ENCODE measurements around the gene ZSCAN29.

ZSCAN29 gene

DNA sequence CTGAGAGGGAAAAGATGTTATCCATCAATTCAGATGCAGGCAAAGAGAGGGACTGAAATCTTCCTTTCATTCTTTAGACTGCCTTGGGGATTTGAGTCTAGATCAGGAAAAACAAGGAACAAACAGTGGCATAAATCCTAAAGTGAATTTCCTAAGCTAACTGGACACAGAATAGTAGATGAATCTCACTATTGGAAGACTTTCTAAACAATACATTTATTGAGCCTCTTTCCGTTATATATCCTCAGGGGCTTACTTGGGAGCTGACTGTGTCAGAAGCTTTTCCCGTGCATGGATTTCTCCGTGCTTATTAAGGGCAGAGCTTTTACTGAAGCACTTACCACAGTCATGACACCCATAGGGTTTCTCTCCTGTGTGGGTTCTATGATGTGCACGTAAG, 10.0 kb downstream of the ZSCAN29 start:
- intact Hi-C loops (cut with DNase I), result no loop called here
- no peak for DNase-seq

GRCh38 chr15:43352693-43353382, 18.0 kb downstream of the ZSCAN29 start:
- intact Hi-C loops (cut with DNase I), result no loop called here
- no peak for DNase-seq

DNA sequence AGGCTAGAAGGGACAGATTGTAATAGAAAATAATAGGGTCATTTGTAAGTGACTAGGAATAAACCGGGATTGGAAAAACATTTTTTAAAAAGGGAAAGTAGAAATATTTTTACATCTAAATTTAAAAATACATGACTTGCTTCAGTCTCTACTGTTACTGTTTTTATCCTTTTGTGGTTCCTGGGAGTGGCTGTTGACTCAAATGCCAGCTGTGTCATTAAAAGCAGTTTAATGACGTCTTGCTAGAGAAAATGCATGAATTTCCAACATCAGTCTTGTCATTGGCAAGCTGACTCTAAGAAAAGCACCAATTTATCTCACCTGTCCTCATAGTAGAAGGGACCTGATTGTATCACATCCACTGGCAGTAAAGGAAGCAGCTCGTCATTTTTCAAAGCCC, 23.7 kb downstream of the ZSCAN29 start:
- no peak for DNase-seq
- intact Hi-C loops (cut with DNase I), result no loop called here

GRCh38 chr15:43346305-43346704, 24.5 kb downstream of the ZSCAN29 start:
- intact Hi-C loops (cut with DNase I), result no loop called here
- peak in 29 of 42 donors; percentile 5 to 61 (median 32) for DNase-seq

DNA sequence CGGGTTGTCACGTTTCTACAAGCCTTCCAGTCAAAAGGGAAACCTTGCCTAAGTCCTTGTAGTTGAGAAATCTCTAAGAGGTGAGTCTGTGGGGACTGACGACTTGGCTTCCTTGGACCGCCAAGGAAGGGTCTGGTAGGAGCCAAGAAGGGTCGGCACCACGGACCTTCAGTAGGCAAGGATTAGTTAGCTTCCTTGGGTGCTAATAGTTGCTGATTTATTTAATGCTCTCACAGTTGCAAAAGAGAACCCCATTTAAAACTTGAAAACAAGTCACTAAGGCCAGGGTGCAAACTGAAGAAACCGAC, 40.1 kb downstream of the ZSCAN29 start:
- no peak for DNase-seq
- intact Hi-C loops (cut with DNase I), result no loop called here

- DNase-seq, result peak; percentile 86 to 97 (median 94)
- intact Hi-C loops (cut with DNase I), result no loop called here
Measured at GRCh38 chr15:43329960-43330779, 40.7 kb downstream of the ZSCAN29 start, which contains the start of gene LCMT2. Gene LCMT2 (minus strand): TSS chr15:43330573. CDS start chr15:43330489, 84 bp downstream.

- intact Hi-C loops (cut with DNase I), result no loop called here
- DNase-seq, result peak in 28 of 42 donors; percentile 9 to 65 (median 31)
Measured at GRCh38 chr15:43329217-43329959, 41.5 kb downstream of the ZSCAN29 start.

- DNase-seq, result no peak
- intact Hi-C loops (cut with DNase I), result no loop called here
Measured at GRCh38 chr15:43325039-43325684, 45.7 kb downstream of the ZSCAN29 start.

GRCh38 chr15:43318990-43319771, 51.7 kb downstream of the ZSCAN29 start:
- DNase-seq, result no peak
- intact Hi-C loops (cut with DNase I), result no loop called here

- DNase-seq, result no peak
- intact Hi-C loops (cut with DNase I), result no loop called here
Measured at GRCh38 chr15:43317566-43318184, 53.2 kb downstream of the ZSCAN29 start.

DNA sequence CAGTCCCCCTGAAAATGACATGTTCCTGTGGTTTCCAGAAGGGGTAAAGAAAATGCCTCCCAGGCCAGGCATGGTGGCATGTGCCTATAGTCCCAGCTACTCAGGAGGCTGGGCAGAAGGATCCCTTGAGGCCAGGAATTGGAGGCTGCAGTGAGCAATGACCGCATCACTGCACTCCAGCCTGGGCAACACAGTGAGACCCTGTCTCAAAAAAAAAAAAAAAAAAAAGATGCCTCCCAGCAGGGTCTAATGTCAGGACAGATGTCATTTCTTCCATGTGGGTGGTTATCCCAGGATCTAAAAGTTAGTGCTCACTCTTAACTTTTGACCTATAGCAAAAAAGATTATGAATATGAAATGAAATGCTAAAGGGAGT, 53.9 kb downstream of the ZSCAN29 start:
- DNase-seq, result no peak
- intact Hi-C loops (cut with DNase I), result no loop called here

GRCh38 chr15:43316016-43316970, 54.5 kb downstream of the ZSCAN29 start:
- intact Hi-C loops (cut with DNase I), result no loop called here
- no peak for DNase-seq

DNA sequence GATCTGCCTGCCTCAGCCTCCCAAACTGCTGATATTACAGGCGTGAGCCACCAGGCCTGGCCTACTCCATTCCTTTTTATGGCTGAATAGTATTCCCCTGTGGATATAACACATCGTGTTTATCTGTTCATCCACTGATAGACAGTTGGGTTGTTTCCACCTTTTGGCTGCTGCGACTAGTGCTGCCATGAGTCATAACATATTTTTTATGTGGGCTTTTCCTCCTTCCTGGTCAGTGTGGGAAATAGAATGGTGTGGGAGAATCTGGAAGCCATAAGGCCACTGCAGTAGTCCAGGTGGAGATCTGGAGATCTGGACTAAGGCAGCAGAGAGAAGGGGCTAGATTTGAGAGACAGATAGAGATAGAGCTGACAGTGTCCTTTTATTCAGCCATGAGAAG, 56.7 kb downstream of the ZSCAN29 start:
- intact Hi-C loops (cut with DNase I), result no loop called here
- DNase-seq, result no peak

DNA sequence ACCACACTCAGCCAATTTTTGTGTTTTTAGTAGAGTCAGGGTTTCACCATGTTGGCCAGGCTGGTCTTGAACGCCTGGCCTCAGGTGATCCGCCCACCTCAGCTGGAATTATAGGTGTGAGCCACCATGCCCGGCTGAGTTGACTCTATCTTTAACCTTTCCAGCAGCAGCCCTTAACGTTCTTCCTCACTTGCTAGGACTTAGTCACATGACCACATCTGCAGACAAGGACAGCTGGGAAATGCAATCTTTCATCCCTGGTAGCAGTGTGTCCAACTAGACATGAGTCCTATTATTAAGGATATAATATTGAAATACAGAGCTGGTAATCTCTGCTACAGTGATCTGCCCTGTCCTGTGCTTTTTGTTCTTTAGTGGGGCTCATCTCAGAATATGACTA, 58.5 kb downstream of the ZSCAN29 start:
- DNase-seq, result no peak
- intact Hi-C loops (cut with DNase I), result no loop called here

All from head of caudate nucleus (tissue), 42 donors.